Amniotic epithelial cell (primary cell): ENCODE results near the gene NAP1L5.

ENCODE experiments used
- DNase-seq: peaks from one replicate; pipeline ENCODE4 v3.0.0-alpha.2; 2010; ENCODE audit warnings: low read depth

The NAP1L5 gene, protein sequence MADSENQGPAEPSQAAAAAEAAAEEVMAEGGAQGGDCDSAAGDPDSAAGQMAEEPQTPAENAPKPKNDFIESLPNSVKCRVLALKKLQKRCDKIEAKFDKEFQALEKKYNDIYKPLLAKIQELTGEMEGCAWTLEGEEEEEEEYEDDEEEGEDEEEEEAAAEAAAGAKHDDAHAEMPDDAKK

GRCh38 chr4:88697588-88698329, at the start of gene NAP1L5:
Gene NAP1L5 (minus strand): TSS chr4:88697829. CDS start chr4:88697754, 75 bp downstream.
- peak; percentile 72 for DNase-seq

GRCh38 chr4:88747351-88747750, 49.7 kb upstream of the NAP1L5 start:
- no peak for DNase-seq

DNA sequence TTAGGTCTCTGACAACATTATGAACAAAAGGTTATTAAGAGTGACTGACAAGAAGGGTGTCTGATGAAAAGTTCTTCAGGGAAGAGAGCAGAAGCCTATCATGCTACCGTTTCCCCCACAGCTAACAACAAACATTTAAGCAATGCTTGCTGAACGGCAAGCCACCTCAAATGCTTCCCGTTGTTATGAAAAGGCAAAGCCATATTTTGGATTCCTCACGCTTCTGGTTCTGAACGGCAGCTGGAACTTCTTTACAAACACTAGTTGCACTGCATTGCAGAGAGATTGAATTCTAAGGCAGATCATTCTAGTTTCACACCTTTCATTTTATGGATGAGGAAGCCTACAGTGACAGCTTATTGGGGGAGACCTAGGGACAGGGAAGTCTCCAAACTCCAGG, 48.6 kb upstream of the NAP1L5 start:
- no peak for DNase-seq

GRCh38 chr4:88745581-88746163, 48.0 kb upstream of the NAP1L5 start:
- DNase-seq, result no peak

DNA sequence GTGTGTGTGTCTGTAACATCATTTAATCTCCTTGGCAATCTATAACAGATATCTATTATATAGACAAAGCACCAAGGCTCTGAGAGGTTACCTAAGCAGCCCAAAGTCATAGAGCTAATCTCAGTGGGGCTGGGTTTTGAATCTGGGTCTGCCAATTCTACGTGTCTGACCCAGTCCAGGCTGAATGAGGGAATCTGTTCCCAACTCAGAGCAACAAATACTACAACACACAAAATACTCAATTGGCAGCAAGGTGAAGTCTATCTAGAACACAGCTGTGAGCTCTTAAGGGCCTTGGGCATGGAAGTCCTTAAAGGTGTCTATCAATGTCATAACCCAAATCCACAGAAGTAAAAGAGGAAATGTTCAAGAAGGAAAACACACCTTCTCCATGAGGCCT, 47.5 kb upstream of the NAP1L5 start:
- DNase-seq, result no peak

DNA sequence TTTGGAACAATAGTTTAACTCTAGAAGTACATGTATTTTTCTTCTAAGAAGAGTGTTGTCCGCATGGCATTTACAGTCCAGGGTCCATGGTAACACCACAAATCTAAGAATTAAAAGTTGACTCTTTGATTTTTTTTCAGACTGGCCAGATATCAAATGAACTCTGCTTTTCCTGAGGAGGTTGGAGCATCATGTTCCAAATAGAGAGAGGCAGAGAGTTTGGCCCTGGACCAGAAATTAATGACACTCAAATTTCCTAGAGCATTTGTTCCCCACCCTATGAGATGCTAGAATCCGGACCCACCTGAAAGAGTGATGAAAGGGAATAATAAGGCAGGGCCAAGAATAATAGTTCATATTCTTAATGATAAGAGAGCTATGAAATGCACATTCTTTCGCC, 47.0 kb upstream of the NAP1L5 start:
- no peak for DNase-seq

- peak; percentile 79 for DNase-seq
Measured at GRCh38 chr4:88743696-88744095, 46.1 kb upstream of the NAP1L5 start.

DNA sequence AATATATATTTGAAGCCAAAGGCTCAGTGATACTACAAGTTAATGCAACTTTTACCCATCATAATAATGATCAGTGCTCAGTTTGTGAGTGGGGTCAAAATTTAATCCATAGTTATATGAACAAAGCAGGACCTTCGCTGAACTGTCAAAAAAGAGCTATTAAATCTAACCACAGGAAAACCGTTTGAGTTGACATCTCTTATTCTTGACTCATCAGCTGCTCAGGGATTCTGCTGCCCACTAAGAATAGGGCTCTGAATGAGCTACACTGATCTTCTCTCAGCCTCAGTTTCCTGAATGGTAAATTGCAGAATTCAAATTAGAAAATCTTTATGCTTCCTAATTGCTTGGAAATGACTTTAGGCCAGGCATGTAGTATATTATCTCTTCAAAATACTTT, 44.9 kb upstream of the NAP1L5 start:
- DNase-seq, result no peak

GRCh38 chr4:88738180-88738579, 40.6 kb upstream of the NAP1L5 start:
- DNase-seq, result no peak

GRCh38 chr4:88737307-88737941, 39.8 kb upstream of the NAP1L5 start:
- peak; percentile 85 for DNase-seq

DNA sequence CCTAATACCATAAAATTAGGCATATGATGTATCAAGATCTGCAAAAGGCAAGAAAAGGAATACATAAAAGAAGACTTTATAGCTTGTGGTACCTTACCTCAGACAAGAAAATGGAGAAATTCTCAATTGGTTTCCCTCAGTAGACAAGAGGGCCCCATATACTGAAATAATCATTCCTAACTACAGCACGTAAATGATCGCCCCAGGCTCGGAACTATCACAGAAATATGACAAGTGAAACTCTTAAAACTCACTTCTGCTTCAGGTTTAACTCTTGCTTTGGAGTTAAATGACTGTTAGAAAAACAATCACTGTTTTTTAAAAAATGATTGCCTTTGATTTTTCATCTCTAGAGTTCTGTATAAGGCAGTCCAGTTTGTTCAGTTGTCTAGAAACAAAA, 38.6 kb upstream of the NAP1L5 start:
- DNase-seq, result no peak

DNA sequence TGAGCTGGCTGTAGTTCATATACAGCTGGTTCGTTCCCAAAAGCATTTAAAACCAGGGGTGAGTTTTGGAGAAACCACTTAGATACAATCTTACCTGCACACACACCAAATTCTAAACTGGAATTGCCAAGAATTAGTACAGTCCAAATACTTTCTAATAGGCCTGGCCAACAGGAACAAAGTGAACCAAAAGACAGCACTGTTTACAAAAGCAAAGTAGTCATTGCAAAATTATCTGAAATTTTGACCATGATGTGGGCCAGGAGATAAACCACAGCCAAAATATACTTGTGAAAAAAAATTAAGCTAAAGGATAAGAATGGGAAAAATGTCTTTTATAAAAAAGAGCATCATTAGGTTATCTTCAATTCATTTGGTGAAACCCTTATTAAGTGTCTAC, 37.9 kb upstream of the NAP1L5 start:
- no peak for DNase-seq

DNA sequence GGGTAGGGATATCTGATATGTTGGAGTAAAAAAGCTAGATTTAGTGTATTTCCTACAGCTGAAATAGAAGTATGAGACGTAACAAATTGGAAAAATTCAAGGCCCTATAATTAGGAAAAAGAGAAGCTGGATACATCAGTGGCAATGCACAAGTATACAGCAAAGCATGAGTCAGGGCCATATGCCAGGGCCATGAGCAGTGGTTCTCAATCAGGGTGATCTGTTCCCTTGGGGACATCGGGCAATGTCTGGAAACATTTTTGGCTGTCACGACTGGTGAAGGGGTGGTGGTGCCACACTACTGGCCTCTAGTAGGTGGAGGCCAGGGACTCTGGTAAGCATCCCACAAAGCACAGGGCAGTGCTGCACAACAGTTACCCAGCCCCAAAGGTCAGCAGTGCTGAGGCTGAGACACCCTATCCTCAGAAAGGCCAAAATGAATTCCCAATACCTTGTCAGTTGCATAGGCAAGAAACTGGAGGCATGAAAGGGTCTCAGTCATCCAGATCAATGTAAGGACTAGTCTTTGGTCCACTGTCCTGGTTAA, 36.8 kb upstream of the NAP1L5 start:
- no peak for DNase-seq

- DNase-seq, result no peak
Measured at GRCh38 chr4:88732714-88733368, 35.2 kb upstream of the NAP1L5 start.

DNA sequence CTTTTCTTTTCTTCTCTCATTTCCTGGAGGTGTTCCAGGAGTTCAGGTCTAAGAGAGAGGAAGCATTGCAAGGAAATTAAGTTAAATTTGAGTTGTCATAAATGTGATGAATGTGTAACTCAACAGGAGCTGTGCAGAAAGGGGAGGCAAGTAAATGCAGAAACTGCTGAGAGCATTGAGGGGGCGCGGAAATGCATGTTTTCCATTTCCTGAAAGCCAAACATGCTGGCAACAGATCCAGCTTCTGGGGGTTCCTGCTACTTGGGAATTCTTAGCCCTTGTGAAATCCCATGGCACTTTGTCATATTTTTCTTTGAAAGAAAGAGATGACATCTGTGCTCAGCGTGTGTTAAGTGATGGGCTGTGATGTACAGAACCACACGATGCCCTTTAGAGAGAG, 33.8 kb upstream of the NAP1L5 start:
- no peak for DNase-seq

DNA sequence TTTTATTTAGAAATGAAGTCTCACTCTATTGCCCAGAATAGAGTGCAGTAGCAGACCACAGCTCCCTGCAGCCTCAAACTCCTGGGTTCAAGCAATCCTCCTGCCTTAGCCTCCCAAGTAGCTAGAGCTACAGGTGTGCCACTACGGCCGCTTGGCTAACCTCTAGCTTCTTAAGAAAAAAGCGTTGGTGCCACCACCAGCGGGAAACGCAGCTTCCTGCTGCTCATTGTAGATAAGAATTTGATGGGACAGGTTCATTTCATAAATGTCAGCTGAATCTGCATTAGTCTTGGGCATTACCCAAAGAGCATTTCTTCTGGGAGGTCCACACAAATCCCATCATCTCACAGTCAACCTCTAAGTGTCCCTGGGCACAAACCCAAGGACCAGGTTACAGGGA, 33.2 kb upstream of the NAP1L5 start:
- no peak for DNase-seq

GRCh38 chr4:88729146-88729760, 31.6 kb upstream of the NAP1L5 start:
- DNase-seq, result no peak

GRCh38 chr4:88728146-88728545, 30.5 kb upstream of the NAP1L5 start:
- peak; percentile 24 for DNase-seq

DNA sequence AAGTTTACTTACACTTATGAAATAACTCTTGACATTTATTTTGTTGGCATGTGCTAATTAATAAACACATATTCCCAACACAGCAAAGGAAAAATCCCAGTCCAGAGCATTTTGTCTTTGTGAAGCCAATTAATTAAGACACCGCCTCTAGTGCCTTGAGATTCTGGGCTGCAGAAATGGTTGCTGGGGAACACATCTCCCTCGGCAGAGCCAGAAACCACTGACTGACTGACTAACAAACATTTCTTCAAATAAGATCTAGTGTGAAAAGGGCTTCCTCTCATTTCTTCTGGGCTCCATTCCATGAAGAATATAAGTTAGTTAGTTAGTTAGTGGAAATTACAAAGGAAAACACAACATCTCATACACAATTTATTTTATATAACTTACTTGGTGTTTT, 28.4 kb upstream of the NAP1L5 start:
- no peak for DNase-seq

- no peak for DNase-seq
Measured at GRCh38 chr4:88725143-88725542, 27.5 kb upstream of the NAP1L5 start.

DNA sequence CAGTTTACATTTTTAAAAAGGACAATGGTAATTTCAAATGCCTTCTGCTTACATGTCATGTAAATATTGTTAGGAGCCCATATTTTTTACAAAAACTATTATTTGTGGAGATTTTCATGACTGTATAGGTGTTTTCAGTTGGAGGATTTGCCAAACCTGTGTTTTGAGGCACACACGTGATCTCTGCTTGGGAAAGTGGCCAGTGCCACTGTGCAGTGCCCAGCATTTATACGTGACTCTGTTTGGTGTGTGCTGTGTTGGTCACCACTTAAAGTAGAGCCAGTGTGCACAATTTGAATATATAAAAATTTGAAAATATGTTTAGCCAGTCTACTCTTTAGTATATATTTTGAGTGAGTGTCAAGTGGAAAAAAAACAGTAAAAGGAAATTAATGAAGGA, 26.8 kb upstream of the NAP1L5 start:
- no peak for DNase-seq

DNA sequence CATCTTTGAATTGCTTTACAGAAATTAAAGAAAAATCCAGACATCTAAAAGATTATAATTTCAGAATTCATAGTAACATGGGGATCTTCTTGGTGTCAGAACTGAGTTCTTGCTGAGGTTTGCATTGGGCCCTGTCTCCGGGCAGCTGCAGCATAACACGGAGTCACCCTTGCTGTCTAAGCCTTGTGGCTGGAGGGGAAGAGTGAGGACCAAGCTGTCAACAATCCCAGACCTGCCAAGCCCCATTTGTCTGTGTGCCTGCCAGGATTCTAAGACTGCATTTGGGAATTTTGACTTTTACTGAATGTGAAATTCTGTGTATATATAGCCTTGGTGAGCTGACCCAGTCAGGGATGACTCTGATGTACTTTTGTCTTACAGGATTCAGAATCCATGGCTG, 25.2 kb upstream of the NAP1L5 start:
- no peak for DNase-seq
